ENCODE measurements around the gene DUOX1. TPM values are rescaled to one million over a fixed set of nuclear protein-coding genes. Genes with fewer than 3 reads are reported as not detected.

The DUOX1 gene
- total and polyA plus RNA-seq, 2 of the 13 experiments (the other 11 are each of a cell fraction or from before 2014, with no cell fraction given): 0.03 TPM; not detected in 1

DNA sequence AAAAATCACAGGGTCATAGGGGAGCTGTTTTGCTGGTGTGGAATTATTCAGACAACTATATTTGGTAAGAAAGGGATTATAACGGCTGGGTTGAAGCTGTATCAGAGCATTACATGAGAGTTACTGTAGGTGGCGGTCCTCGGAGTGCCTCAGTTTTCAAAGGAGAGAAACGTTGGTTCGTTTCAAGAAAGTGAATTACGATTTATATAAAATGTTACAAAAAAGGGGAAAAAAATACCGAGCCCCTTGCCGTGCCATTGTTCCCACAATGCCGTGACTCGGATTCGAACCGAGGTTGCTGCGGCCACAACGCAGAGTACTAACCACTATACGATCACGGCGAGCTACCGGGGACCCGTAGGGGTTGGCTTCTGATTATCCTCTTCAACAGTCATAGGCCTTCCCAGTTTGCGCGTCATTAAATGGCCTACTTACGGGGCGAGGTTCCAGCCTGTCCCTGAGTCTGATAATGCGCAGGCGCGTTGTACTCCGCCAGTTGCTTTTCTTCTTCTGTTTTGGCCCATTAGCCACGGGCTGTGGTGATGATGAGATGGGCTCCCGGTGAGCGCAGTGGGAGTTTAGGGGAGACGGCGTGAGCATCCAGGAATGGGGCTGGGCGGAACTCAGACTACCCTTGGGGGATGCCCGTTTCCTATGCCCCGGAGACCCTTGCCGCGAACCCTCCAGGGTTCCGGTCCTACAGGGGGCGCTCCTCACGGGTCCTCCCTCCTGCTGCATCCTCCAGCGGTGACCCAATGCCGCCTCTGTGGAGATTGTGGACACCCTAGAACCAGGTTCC, 68.7 kb downstream of the DUOX1 start (continued):
- TF ChIP-seq PHF5A (CRISPR knock-in tag; IDR thresholded peaks at IDR 0.05; ENCODE audit: low read depth, unreplicated experiment) (peak; percentile 67), SMARCE1 (IDR thresholded peaks at IDR 0.05; ENCODE audit: borderline replicate concordance) (no peak), NFYC (CRISPR knock-in tag; IDR thresholded peaks at IDR 0.05) (peak; percentile 42; the same call in 1 of the 2 replicates), NAIF1 (CRISPR knock-in tag; IDR thresholded peaks at IDR 0.05; ENCODE audit: borderline replicate concordance) (peak; percentile 72; the same call in 1 of the 2 replicates), KAT2B (IDR thresholded peaks at IDR 0.05; ENCODE audit: borderline replicate concordance, low read depth, low read length) (no peak), ZNF17 (CRISPR knock-in tag; IDR thresholded peaks at IDR 0.05) (no peak), ZNF326 (CRISPR knock-in tag; IDR thresholded peaks at IDR 0.05; ENCODE audit: borderline replicate concordance) (no peak), GFI1 (CRISPR knock-in tag; IDR thresholded peaks at IDR 0.05; ENCODE audit: borderline replicate concordance) (0 out of 2 replicates have a peak, but pooled peaks have one; percentile 55), SRSF1 (optimal IDR thresholded peaks at IDR 0.05; ENCODE audit: low read depth, low read length) (no peak), XRCC5 (optimal IDR thresholded peaks at IDR 0.05; ENCODE audit: low read length) (peak; percentile 57)
- TF ChIP-seq, protein P1, sequence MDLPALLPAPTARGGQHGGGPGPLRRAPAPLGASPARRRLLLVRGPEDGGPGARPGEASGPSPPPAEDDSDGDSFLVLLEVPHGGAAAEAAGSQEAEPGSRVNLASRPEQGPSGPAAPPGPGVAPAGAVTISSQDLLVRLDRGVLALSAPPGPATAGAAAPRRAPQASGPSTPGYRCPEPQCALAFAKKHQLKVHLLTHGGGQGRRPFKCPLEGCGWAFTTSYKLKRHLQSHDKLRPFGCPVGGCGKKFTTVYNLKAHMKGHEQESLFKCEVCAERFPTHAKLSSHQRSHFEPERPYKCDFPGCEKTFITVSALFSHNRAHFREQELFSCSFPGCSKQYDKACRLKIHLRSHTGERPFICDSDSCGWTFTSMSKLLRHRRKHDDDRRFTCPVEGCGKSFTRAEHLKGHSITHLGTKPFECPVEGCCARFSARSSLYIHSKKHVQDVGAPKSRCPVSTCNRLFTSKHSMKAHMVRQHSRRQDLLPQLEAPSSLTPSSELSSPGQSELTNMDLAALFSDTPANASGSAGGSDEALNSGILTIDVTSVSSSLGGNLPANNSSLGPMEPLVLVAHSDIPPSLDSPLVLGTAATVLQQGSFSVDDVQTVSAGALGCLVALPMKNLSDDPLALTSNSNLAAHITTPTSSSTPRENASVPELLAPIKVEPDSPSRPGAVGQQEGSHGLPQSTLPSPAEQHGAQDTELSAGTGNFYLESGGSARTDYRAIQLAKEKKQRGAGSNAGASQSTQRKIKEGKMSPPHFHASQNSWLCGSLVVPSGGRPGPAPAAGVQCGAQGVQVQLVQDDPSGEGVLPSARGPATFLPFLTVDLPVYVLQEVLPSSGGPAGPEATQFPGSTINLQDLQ (CRISPR knock-in tag; IDR thresholded peaks at IDR 0.05): no peak; the same call in 1 of the 2 replicates
- TF ChIP-seq, protein P2, sequence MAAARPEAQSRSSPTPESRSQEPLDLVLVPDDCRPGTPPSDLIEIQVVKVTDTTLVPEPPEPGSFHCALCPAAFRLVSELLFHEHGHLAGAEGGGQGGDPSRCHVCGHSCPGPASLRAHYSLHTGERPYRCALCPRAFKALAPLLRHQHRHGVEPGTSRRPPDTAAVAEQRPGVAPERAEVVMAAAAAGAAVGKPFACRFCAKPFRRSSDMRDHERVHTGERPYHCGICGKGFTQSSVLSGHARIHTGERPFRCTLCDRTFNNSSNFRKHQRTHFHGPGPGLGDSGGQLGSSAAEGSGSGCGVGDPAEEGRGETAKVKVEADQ (CRISPR knock-in tag; IDR thresholded peaks at IDR 0.05; ENCODE audit: borderline replicate concordance): peak; percentile 91
- TF ChIP-seq, protein P3, sequence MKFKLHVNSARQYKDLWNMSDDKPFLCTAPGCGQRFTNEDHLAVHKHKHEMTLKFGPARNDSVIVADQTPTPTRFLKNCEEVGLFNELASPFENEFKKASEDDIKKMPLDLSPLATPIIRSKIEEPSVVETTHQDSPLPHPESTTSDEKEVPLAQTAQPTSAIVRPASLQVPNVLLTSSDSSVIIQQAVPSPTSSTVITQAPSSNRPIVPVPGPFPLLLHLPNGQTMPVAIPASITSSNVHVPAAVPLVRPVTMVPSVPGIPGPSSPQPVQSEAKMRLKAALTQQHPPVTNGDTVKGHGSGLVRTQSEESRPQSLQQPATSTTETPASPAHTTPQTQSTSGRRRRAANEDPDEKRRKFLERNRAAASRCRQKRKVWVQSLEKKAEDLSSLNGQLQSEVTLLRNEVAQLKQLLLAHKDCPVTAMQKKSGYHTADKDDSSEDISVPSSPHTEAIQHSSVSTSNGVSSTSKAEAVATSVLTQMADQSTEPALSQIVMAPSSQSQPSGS (CRISPR knock-in tag; IDR thresholded peaks at IDR 0.05): peak; percentile 81
- TF ChIP-seq, protein P4, sequence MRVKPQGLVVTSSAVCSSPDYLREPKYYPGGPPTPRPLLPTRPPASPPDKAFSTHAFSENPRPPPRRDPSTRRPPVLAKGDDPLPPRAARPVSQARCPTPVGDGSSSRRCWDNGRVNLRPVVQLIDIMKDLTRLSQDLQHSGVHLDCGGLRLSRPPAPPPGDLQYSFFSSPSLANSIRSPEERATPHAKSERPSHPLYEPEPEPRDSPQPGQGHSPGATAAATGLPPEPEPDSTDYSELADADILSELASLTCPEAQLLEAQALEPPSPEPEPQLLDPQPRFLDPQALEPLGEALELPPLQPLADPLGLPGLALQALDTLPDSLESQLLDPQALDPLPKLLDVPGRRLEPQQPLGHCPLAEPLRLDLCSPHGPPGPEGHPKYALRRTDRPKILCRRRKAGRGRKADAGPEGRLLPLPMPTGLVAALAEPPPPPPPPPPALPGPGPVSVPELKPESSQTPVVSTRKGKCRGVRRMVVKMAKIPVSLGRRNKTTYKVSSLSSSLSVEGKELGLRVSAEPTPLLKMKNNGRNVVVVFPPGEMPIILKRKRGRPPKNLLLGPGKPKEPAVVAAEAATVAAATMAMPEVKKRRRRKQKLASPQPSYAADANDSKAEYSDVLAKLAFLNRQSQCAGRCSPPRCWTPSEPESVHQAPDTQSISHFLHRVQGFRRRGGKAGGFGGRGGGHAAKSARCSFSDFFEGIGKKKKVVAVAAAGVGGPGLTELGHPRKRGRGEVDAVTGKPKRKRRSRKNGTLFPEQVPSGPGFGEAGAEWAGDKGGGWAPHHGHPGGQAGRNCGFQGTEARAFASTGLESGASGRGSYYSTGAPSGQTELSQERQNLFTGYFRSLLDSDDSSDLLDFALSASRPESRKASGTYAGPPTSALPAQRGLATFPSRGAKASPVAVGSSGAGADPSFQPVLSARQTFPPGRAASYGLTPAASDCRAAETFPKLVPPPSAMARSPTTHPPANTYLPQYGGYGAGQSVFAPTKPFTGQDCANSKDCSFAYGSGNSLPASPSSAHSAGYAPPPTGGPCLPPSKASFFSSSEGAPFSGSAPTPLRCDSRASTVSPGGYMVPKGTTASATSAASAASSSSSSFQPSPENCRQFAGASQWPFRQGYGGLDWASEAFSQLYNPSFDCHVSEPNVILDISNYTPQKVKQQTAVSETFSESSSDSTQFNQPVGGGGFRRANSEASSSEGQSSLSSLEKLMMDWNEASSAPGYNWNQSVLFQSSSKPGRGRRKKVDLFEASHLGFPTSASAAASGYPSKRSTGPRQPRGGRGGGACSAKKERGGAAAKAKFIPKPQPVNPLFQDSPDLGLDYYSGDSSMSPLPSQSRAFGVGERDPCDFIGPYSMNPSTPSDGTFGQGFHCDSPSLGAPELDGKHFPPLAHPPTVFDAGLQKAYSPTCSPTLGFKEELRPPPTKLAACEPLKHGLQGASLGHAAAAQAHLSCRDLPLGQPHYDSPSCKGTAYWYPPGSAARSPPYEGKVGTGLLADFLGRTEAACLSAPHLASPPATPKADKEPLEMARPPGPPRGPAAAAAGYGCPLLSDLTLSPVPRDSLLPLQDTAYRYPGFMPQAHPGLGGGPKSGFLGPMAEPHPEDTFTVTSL (CRISPR knock-in tag; IDR thresholded peaks at IDR 0.05; ENCODE audit: borderline replicate concordance): no peak
